ENCODE data around the gene ZSWIM1. TPM values are rescaled to one million over a fixed set of nuclear protein-coding genes. Genes with fewer than 3 reads are reported as not detected.

ZSWIM1 gene
- total RNA-seq, 1 experiment from 2014 or later, result 13.0 TPM

- no peak for DNase-seq (ENCODE audit: low read depth, low spot score)
- Histone ChIP-seq H3K4me1 (ENCODE audit: control insufficient read depth in 1 of 2, insufficient read depth in 2 of 2, low read length in 2 of 2) (peaks cover 5 to 27% of the 10 kb centered on the region in 2 experiments), H3K27ac (ENCODE audit: low read depth, low read length) (no peak overlapping the region), H3K9ac (ENCODE audit: low read length) (no peak overlapping the region), H4K20me1 (ENCODE audit: insufficient read depth) (no peaks in the 10 kb centered on the region), H3K27me3 (ENCODE audit: insufficient read depth, low read length) (no peaks in the 10 kb centered on the region), H3K4me2 (ENCODE audit: low read length) (peak overlapping the region; percentile 47), H3K9me2 (ENCODE audit: insufficient read depth) (no peaks in the 10 kb centered on the region), H3K79me2 (ENCODE audit: insufficient read depth, low read length) (no peaks in the 10 kb centered on the region), H2AFZ (ENCODE audit: low read depth, low read length, poor library complexity, severe bottlenecking) (peak overlapping the region; percentile 84), H3K9me3 (ENCODE audit: control insufficient read depth in 1 of 2, insufficient read depth in 1 of 2, low read depth in 1 of 2, low read length in 2 of 2) (no peaks in the 10 kb centered on the region), H3K4me3 (replicated peaks in 1 of 2; ENCODE audit: low read depth in 1 of 2, low read length in 2 of 2) (0 out of 4 replicates have a peak overlapping the region, but pooled peaks of 1 of the 2 experiments have one; percentile 9), H3K36me3 (ENCODE audit: control insufficient read depth in 1 of 2, insufficient read depth in 2 of 2, low read length in 2 of 2) (no peaks in the 10 kb centered on the region)
- intact Hi-C loops (cut with micrococcal nuclease), result no loop called here
- TSS peak; percentile 81 for BruUV-seq (replicated peaks)
- ATAC-seq, result no peak
- POLR2A ChIA-PET, result interaction anchor here (0.6 to 1.6 kb wide), 2 partner anchors 20 to 25 kb away, joined by 3 read pairs; no protein-coding TSS in a partner anchor
- RAD21 ChIA-PET (ENCODE audit: low non-redundant PET in 1 of 2, low total read pairs in 2 of 2, uncharacterized antibody in 2 of 2, unreplicated experiment in 2 of 2), result no interaction called here
- CTCF ChIA-PET, result interaction anchor here (0.5 kb wide), 1 partner anchor 10 kb away, joined by 3 read pairs; no protein-coding TSS in a partner anchor
- TF ChIP-seq ELF1 (IDR thresholded peaks at IDR 0.05; ENCODE audit: borderline replicate concordance, low read depth) (no peak), TCF7L2 (IDR thresholded peaks at IDR 0.05; ENCODE audit: borderline replicate concordance, extremely low read depth, insufficient read depth, insufficient read length) (no peak), ZBTB33 (IDR thresholded peaks at IDR 0.05; ENCODE audit: extremely low read depth, insufficient replicate concordance, low read length) (no peak)
These were observed 29.0 kb downstream of the ZSWIM1 start for GRCh38 chr20:45909817-45910669.

All from HCT116 (cell line).